ENCODE data around the gene NDFIP1. TPM values are rescaled to one million over a fixed set of nuclear protein-coding genes. Genes with fewer than 3 reads are reported as not detected.
A peak's percentile ranks its signal among the peaks of the same experiment; 100 is the strongest.

Gene NDFIP1
- total and polyA plus RNA-seq, 12 donors, result 26.7 to 313 (median 89.2) TPM

GRCh38 chr5:142141463-142141862 lies 32.9 kb downstream of the NDFIP1 start:
- Histone ChIP-seq H3K36me3 (replicated peaks in 1 of 2) (peaks cover 0 to 65% of the 10 kb centered on the region in 2 donors), H3K4me3 (no peak overlapping the region), H3K27me3 (no peaks in the 10 kb centered on the region), H3K9me3 (replicated peaks in 1 of 3) (no peaks in the 10 kb centered on the region), H3K4me1 (replicated peaks in 1 of 2) (no peaks in the 10 kb centered on the region), H3K27ac (no peak overlapping the region)
- TF ChIP-seq POLR2A (IDR thresholded peaks at IDR 0.05), result no peak
- TF ChIP-seq CTCF (IDR thresholded peaks at IDR 0.05), result no peak
- intact Hi-C loops (cut with DNase I), result loop anchor here in 1 of 2 donors (5.0 kb wide), 1 partner anchor 149 kb away; no protein-coding TSS in a partner anchor
- DNase-seq, result no peak

- Histone ChIP-seq H3K4me1 (replicated peaks in 1 of 2) (no peaks in the 10 kb centered on the region), H3K4me3 (no peak overlapping the region), H3K27me3 (no peaks in the 10 kb centered on the region), H3K36me3 (replicated peaks in 1 of 2) (peaks cover 0 to 64% of the 10 kb centered on the region in 2 donors), H3K9me3 (replicated peaks in 1 of 3) (no peaks in the 10 kb centered on the region), H3K27ac (no peak overlapping the region)
- peak; percentile 35 to 76 (median 62) for TF ChIP-seq CTCF (IDR thresholded peaks at IDR 0.05)
- TF ChIP-seq POLR2A (IDR thresholded peaks at IDR 0.05), result no peak
- intact Hi-C loops (cut with DNase I), result loop anchor here (2.0 to 5.0 kb wide), 2 partner anchors 35 to 152 kb away; partner anchors contain the start of gene NDFIP1 (in 1 of the 2)
- DNase-seq, result no peak
- WGBS, 4 donors, result 21 to 44% (median 35%) methylated on average over 3 of the region's 3 CpGs
These were observed 35.3 kb downstream of the NDFIP1 start for GRCh38 chr5:142143878-142144277.

- no peak overlapping the region for H3K27ac ChIP-seq
- TF ChIP-seq POLR2A (IDR thresholded peaks at IDR 0.05) (no peak), CTCF (IDR thresholded peaks at IDR 0.05) (peak; percentile 63 to 67 (median 66))
- peak; percentile 62 to 87 (median 74) for DNase-seq
- no peak overlapping the region for H3K4me3 ChIP-seq
- H3K9me3 ChIP-seq (replicated peaks in 1 of 3), result no peaks in the 10 kb centered on the region
- intact Hi-C loops (cut with DNase I), result no loop called here
- no peaks in the 10 kb centered on the region for H3K4me1 ChIP-seq (replicated peaks in 1 of 2)
- peaks cover 0 to 65% of the 10 kb centered on the region in 2 donors for H3K36me3 ChIP-seq (replicated peaks in 1 of 2)
- WGBS, 4 donors, result 67 to 80% (median 75%) methylated on average over 4 of the region's 4 CpGs
- H3K27me3 ChIP-seq, result no peaks in the 10 kb centered on the region
These were observed 36.7 kb downstream of the NDFIP1 start for GRCh38 chr5:142145106-142145900.

- H3K36me3 ChIP-seq (replicated peaks in 1 of 2), result peaks cover 0 to 55% of the 10 kb centered on the region in 2 donors
- intact Hi-C loops (cut with DNase I), result no loop called here
- 73 to 89% (median 83%) methylated on average over 1 of the region's 1 CpG for WGBS, 4 donors
These were observed 40.8 kb downstream of the NDFIP1 start for GRCh38 chr5:142149363-142149762.

More at GRCh38 chr5:142149363-142149762, 40.8 kb downstream of the NDFIP1 start:
- DNase-seq, result no peak
- Histone ChIP-seq H3K27me3 (no peaks in the 10 kb centered on the region), H3K9me3 (replicated peaks in 1 of 3) (peaks cover 0 to 4% (median 0%) of the 10 kb centered on the region in 3 donors), H3K27ac (no peak overlapping the region), H3K4me3 (no peak overlapping the region), H3K4me1 (replicated peaks in 1 of 2) (no peaks in the 10 kb centered on the region)
- no peak for TF ChIP-seq CTCF (IDR thresholded peaks at IDR 0.05)
- no peak for TF ChIP-seq POLR2A (IDR thresholded peaks at IDR 0.05)

Data from adrenal gland (tissue), 12 donors.